H9 (cell line): ENCODE measurements around the gene PARD6B. TPM values are rescaled to one million over a fixed set of nuclear protein-coding genes. Genes with fewer than 3 reads are reported as not detected.

Experiments
- DNase-seq: peaks from one replicate; pipeline ENCODE4 v3.0.0-alpha.2; 2017
- H2AFZ ChIP-seq: one replicate; pipeline ENCODE4 v1.6.1; 2013; ENCODE audit warnings: mild to moderate bottlenecking, low read length, control low read depth, moderate library complexity
- H2AK5ac ChIP-seq: 2 replicates; pipeline ENCODE4 v1.6.1; 2013; ENCODE audit warnings: low read length, control low read depth, mixed read lengths; ENCODE audit not compliant: insufficient read length
- H2BK120ac ChIP-seq: one replicate; pipeline ENCODE4 v1.6.1; 2013; ENCODE audit warnings: low read depth, mild to moderate bottlenecking, low read length, control low read depth, inconsistent platforms; ENCODE audit not compliant: poor library complexity, severe bottlenecking
- H2BK12ac ChIP-seq: 2 replicates; pipeline ENCODE4 v1.6.1; 2013; ENCODE audit warnings: low read length, control low read depth, mixed read lengths, low read depth; ENCODE audit not compliant: insufficient read length
- H2BK15ac ChIP-seq: 2 replicates; pipeline ENCODE4 v1.6.1; 2013; ENCODE audit warnings: low read depth, low read length, control low read depth
- H2BK20ac ChIP-seq: one replicate; pipeline ENCODE4 v1.6.1; 2013; ENCODE audit warnings: low read depth, mild to moderate bottlenecking, low read length, control low read depth, inconsistent platforms; ENCODE audit not compliant: poor library complexity, severe bottlenecking
- H2BK5ac ChIP-seq: 2 replicates; pipeline ENCODE4 v1.6.1; 2013; ENCODE audit warnings: low read length, control low read depth, mixed read lengths; ENCODE audit not compliant: insufficient read length
- H3K14ac ChIP-seq: 2 replicates; pipeline ENCODE4 v1.6.1; 2013; ENCODE audit warnings: low read length, control low read depth; ENCODE audit not compliant: insufficient read depth
- H3K18ac ChIP-seq: 2 replicates; pipeline ENCODE4 v1.6.1; 2013; ENCODE audit warnings: low read depth, mild to moderate bottlenecking, mixed read lengths, low read length, control low read depth; ENCODE audit not compliant: insufficient read length
- H3K23ac ChIP-seq: 2 replicates; pipeline ENCODE4 v1.6.1; 2013; ENCODE audit warnings: low read length, control low read depth, mixed read lengths, low read depth; ENCODE audit not compliant: insufficient read length
- H3K23me2 ChIP-seq: 2 replicates; pipeline ENCODE4 v1.6.1; 2013; ENCODE audit warnings: low read depth, mild to moderate bottlenecking, mixed read lengths, low read length, control low read depth; ENCODE audit not compliant: insufficient read length, poor library complexity, severe bottlenecking
- H3K27ac ChIP-seq: 2 replicates; pipeline ENCODE4 v1.5.1; 2013; ENCODE audit warnings: low read length, control low read depth, mixed read lengths, low read depth; ENCODE audit not compliant: insufficient read length
- H3K27me3 ChIP-seq: 2 replicates; pipeline ENCODE4 v1.6.1; 2013; ENCODE audit warnings: low read length, control low read depth, inconsistent platforms; ENCODE audit not compliant: insufficient read depth
- H3K4ac ChIP-seq: 2 replicates; pipeline ENCODE4 v1.6.1; 2013; ENCODE audit warnings: low read depth, mild to moderate bottlenecking, control low read depth, inconsistent platforms, low read length, moderate library complexity
- H3K4me1 ChIP-seq: 2 replicates; pipeline ENCODE4 v1.6.1; 2013; ENCODE audit warnings: low read length, control low read depth, inconsistent platforms; ENCODE audit not compliant: insufficient read depth
- H3K4me2 ChIP-seq: 2 replicates; pipeline ENCODE4 v1.6.1; 2013; ENCODE audit warnings: low read length, control low read depth, mixed read lengths; ENCODE audit not compliant: insufficient read length, insufficient read depth
- H3K56ac ChIP-seq: 2 replicates; pipeline ENCODE4 v1.6.1; 2013; ENCODE audit warnings: low read depth, mild to moderate bottlenecking, mixed read lengths, low read length, control low read depth; ENCODE audit not compliant: insufficient read length
- H3K79me1 ChIP-seq: 2 replicates; pipeline ENCODE4 v1.6.1; 2013; ENCODE audit warnings: low read depth, mild to moderate bottlenecking, moderate library complexity, low read length, control low read depth, inconsistent platforms; ENCODE audit not compliant: insufficient read depth, poor library complexity, severe bottlenecking
- H3K79me2 ChIP-seq: 2 replicates; pipeline ENCODE4 v1.6.1; 2013; ENCODE audit warnings: low read length, control low read depth, inconsistent platforms; ENCODE audit not compliant: insufficient read depth
- H3K9ac ChIP-seq: 2 replicates; pipeline ENCODE4 v1.6.1; 2013; ENCODE audit warnings: low read length, control low read depth, mixed read lengths; ENCODE audit not compliant: insufficient read length; ENCODE audit errors: extremely low read depth
- H3K9me3 ChIP-seq: one replicate; pipeline ENCODE4 v1.6.1; 2013; ENCODE audit warnings: low read depth, low read length, inconsistent platforms; ENCODE audit not compliant: control insufficient read depth
- H3T11ph ChIP-seq: one replicate; pipeline ENCODE4 v1.6.1; 2013; ENCODE audit warnings: mild to moderate bottlenecking, low read length, control low read depth, inconsistent platforms
- H4K20me1 ChIP-seq: one replicate; pipeline ENCODE4 v1.6.1; 2013; ENCODE audit not compliant: control insufficient read depth, insufficient read length, insufficient read depth
- H4K5ac ChIP-seq: 2 replicates; pipeline ENCODE4 v1.6.1; 2013; ENCODE audit warnings: low read depth, mild to moderate bottlenecking, mixed read lengths, low read length, control low read depth; ENCODE audit not compliant: insufficient read length
- H4K8ac ChIP-seq: replicated peaks from 2 replicates; pipeline ENCODE4 v1.6.1; 2013; ENCODE audit warnings: low read length, control low read depth, mixed read lengths, low read depth; ENCODE audit not compliant: insufficient read length
- H4K91ac ChIP-seq: 2 replicates; pipeline ENCODE4 v1.6.1; 2013; ENCODE audit warnings: low read depth, mild to moderate bottlenecking, moderate library complexity, mixed read lengths, low read length, control low read depth; ENCODE audit not compliant: insufficient read length
- H3K27ac Mint-ChIP-seq, 3 experiments: 2 replicates in 2 of 3; 3 replicates in 1 of 3; pipeline ENCODE4 v1.8.0; 2020 to 2021; ENCODE audit warnings: mixed read lengths in 3 of 3, mild to moderate bottlenecking in 1 of 3, moderate library complexity in 1 of 3
- H3K27me3 Mint-ChIP-seq: 2 replicates; pipeline ENCODE4 v1.8.0; 2021; ENCODE audit warnings: low read depth, mild to moderate bottlenecking, moderate library complexity, mixed read lengths
- H3K36me3 Mint-ChIP-seq, 3 experiments: 2 replicates in 2 of 3; 3 replicates in 1 of 3; pipeline ENCODE4 v1.8.0; 2020 to 2021; ENCODE audit warnings: low read depth in 3 of 3, mixed read lengths in 3 of 3; ENCODE audit not compliant: insufficient read depth in 1 of 3
- H3K4me1 Mint-ChIP-seq, 2 experiments: 2 replicates each; pipeline ENCODE4 v1.8.0; 2020; ENCODE audit warnings: mixed read lengths in 2 of 2
- H3K4me3 Mint-ChIP-seq, 2 experiments: 2 replicates in 1 of 2; 3 replicates in 1 of 2; pipeline ENCODE4 v1.8.0; 2020 to 2021; ENCODE audit warnings: mild to moderate bottlenecking in 2 of 2, mixed read lengths in 2 of 2, moderate library complexity in 1 of 2
- H3K9me3 Mint-ChIP-seq, 2 experiments: 2 replicates in 1 of 2; 3 replicates in 1 of 2; pipeline ENCODE4 v1.8.0; 2020; ENCODE audit warnings: mild to moderate bottlenecking in 2 of 2, mixed read lengths in 2 of 2, moderate library complexity in 1 of 2
- WGBS: extraction: QIAGEN DNeasy Blood & Tissue Kit; methylation state at CpG from one replicate; pipeline ENCODE4 v1.1.7; 2013; ENCODE audit warnings: missing lambda C conversion rate, low lambda C conversion rate, mixed read lengths; ENCODE audit not compliant: insufficient read length; ENCODE audit errors: extremely low coverage; 5-methylcytosine and 5-hydroxymethylcytosine counted together
- total RNA-seq: library from RNA; stranded (reverse); gene quantifications from 2 replicates; pipeline ENCODE4 v1.2.1, GENCODE V29; 2021
- TF ChIP-seq, protein P1 (sequence below): fragments of 200-600 bp; sonication (generic); conservative IDR thresholded peaks from 3 replicates; pipeline ENCODE4 v1.8.0; 2021; ENCODE audit warnings: antibody characterized with exemption, mild to moderate bottlenecking

The PARD6B gene
- total RNA-seq, 1 experiment from 2014 or later: 27.4 TPM

DNA sequence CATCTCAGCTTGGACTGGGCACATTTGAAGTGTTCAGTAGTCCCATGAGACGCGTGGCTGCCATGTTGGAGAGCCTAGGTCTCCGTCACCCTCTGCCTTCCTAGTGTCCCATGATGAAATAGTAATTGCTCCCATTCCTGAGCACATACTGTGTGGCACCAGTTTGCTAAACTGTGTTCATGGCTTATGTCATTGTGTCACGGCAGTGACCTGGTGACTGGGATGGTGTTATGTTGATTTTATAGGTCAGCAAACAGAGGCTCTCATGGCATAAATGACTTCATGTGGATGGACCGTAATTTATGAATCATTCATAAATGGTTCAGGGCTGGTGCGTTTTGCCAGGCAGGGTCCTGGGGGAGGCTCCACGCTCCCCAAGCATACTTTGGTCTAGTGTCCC lies 67.3 kb downstream of the PARD6B start:
- no peak overlapping the region for H2BK15ac ChIP-seq

More for the DNA sequence above, 67.3 kb downstream of the PARD6B start:
- no peaks in the 10 kb centered on the region for H3K4me1 ChIP-seq
- no peak overlapping the region for H3K18ac ChIP-seq
- H3K27ac Mint-ChIP-seq: peak overlapping the region in 1 of 3 experiments; percentile 32; a peak in 2 of 7 replicates
- no peak overlapping the region for H2AK5ac ChIP-seq
- H3K27me3 Mint-ChIP-seq: peaks cover 7% of the 10 kb centered on the region; the same call in 1 of the 2 replicates
- H3K9me3 Mint-ChIP-seq: no peaks in the 10 kb centered on the region
- peaks cover 0 to 3% (median 3%) of the 10 kb centered on the region in 3 experiments; a peak in 4 of 7 replicates for H3K36me3 Mint-ChIP-seq
- no peak overlapping the region for H2BK20ac ChIP-seq
- H4K20me1 ChIP-seq: no peaks in the 10 kb centered on the region
- no peaks in the 10 kb centered on the region for H3K23me2 ChIP-seq
- TF ChIP-seq, protein P1, sequence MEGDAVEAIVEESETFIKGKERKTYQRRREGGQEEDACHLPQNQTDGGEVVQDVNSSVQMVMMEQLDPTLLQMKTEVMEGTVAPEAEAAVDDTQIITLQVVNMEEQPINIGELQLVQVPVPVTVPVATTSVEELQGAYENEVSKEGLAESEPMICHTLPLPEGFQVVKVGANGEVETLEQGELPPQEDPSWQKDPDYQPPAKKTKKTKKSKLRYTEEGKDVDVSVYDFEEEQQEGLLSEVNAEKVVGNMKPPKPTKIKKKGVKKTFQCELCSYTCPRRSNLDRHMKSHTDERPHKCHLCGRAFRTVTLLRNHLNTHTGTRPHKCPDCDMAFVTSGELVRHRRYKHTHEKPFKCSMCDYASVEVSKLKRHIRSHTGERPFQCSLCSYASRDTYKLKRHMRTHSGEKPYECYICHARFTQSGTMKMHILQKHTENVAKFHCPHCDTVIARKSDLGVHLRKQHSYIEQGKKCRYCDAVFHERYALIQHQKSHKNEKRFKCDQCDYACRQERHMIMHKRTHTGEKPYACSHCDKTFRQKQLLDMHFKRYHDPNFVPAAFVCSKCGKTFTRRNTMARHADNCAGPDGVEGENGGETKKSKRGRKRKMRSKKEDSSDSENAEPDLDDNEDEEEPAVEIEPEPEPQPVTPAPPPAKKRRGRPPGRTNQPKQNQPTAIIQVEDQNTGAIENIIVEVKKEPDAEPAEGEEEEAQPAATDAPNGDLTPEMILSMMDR: no peak
- H3K79me1 ChIP-seq: no peaks in the 10 kb centered on the region
- no peak overlapping the region for H3K14ac ChIP-seq
- H3K4me1 Mint-ChIP-seq: peaks cover 18 to 28% of the 10 kb centered on the region in 2 experiments
- H3K56ac ChIP-seq: no peak overlapping the region
- H2BK5ac ChIP-seq: peak overlapping the region; percentile 35
- WGBS: no CpG with 5 or more reads among the region's 7 CpGs
- no peak overlapping the region for H4K5ac ChIP-seq
- H3K27ac ChIP-seq: no peak overlapping the region
- no peak overlapping the region for H2BK120ac ChIP-seq
- H3K9ac ChIP-seq: no peak overlapping the region
- DNase-seq: no peak
- no peak overlapping the region for H2AFZ ChIP-seq
- H3K23ac ChIP-seq: no peak overlapping the region
- H3K4me3 Mint-ChIP-seq: no peak overlapping the region
- H2BK12ac ChIP-seq: no peak overlapping the region
- no peak overlapping the region for H3K4me2 ChIP-seq
- H3K9me3 ChIP-seq: no peaks in the 10 kb centered on the region
- H4K91ac ChIP-seq: no peak overlapping the region
- H3T11ph ChIP-seq: no peak overlapping the region
- H3K79me2 ChIP-seq: no peaks in the 10 kb centered on the region; the same call in 1 of the 2 replicates
- no peak overlapping the region for H3K4ac ChIP-seq
- H3K27me3 ChIP-seq: no peaks in the 10 kb centered on the region
- no peak overlapping the region for H4K8ac ChIP-seq
